ENCODE data around the gene CIDEB. TPM values are rescaled to one million over a fixed set of nuclear protein-coding genes. Genes with fewer than 3 reads are reported as not detected.

The CIDEB gene
- total and polyA plus RNA-seq, 2 of the 13 experiments (the other 11 are each of a cell fraction or from before 2014, with no cell fraction given): 35.8 to 110 TPM

- TF ChIP-seq ARHGAP35 (CRISPR knock-in tag; IDR thresholded peaks at IDR 0.05; ENCODE audit: borderline replicate concordance): 0 out of 2 replicates have a peak, but pooled peaks have one; percentile 23
- TF ChIP-seq GMEB1 (CRISPR knock-in tag; IDR thresholded peaks at IDR 0.05; ENCODE audit: borderline replicate concordance): no peak
- TF ChIP-seq MXD4 (CRISPR knock-in tag; IDR thresholded peaks at IDR 0.05): 0 out of 2 replicates have a peak, but pooled peaks have one; percentile 5
- TF ChIP-seq PRMT3 (CRISPR knock-in tag; IDR thresholded peaks at IDR 0.05; ENCODE audit: borderline replicate concordance, low read depth): no peak
- no peak for TF ChIP-seq E2F2 (CRISPR knock-in tag; IDR thresholded peaks at IDR 0.05; ENCODE audit: borderline replicate concordance)
- 0 out of 2 replicates have a peak, but pooled peaks have one; percentile 43 for TF ChIP-seq SOX5 (CRISPR knock-in tag; IDR thresholded peaks at IDR 0.05; ENCODE audit: borderline replicate concordance)
- 0 out of 2 replicates have a peak, but pooled peaks have one; percentile 71 for TF ChIP-seq ZNF234 (CRISPR knock-in tag; conservative IDR thresholded peaks at IDR 0.05)
- TF ChIP-seq HDAC1 (CRISPR knock-in tag; IDR thresholded peaks at IDR 0.05): peak; percentile 71
- peak; percentile 77 for TF ChIP-seq ZNF619 (CRISPR knock-in tag; IDR thresholded peaks at IDR 0.05)
- TF ChIP-seq FOXK1 (CRISPR knock-in tag; IDR thresholded peaks at IDR 0.05; ENCODE audit: borderline replicate concordance, low read depth): no peak
- TF ChIP-seq ZSCAN21 (CRISPR knock-in tag; IDR thresholded peaks at IDR 0.05; ENCODE audit: borderline replicate concordance): no peak; the same call in 1 of the 2 replicates
- TF ChIP-seq KMT2A (CRISPR knock-in tag; IDR thresholded peaks at IDR 0.05): no peak
- TF ChIP-seq ZNF567 (CRISPR knock-in tag; IDR thresholded peaks at IDR 0.05; ENCODE audit: borderline replicate concordance): no peak
- TF ChIP-seq ZNF572 (CRISPR knock-in tag; IDR thresholded peaks at IDR 0.05): peak; percentile 85
- TF ChIP-seq, protein P1, sequence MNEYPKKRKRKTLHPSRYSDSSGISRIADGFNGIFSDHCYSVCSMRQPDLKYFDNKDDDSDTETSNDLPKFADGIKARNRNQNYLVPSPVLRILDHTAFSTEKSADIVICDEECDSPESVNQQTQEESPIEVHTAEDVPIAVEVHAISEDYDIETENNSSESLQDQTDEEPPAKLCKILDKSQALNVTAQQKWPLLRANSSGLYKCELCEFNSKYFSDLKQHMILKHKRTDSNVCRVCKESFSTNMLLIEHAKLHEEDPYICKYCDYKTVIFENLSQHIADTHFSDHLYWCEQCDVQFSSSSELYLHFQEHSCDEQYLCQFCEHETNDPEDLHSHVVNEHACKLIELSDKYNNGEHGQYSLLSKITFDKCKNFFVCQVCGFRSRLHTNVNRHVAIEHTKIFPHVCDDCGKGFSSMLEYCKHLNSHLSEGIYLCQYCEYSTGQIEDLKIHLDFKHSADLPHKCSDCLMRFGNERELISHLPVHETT (CRISPR knock-in tag; conservative IDR thresholded peaks at IDR 0.05): no peak
- peak; percentile 73; the same call in 1 of the 2 replicates for TF ChIP-seq HNF1B (CRISPR knock-in tag; IDR thresholded peaks at IDR 0.05)
- 0 out of 2 replicates have a peak, but pooled peaks have one; percentile 28 for TF ChIP-seq ATF2 (CRISPR knock-in tag; IDR thresholded peaks at IDR 0.05)
Measured at GRCh38 chr14:24255931-24256711, 51.7 kb downstream of the CIDEB start (continued).

All from HepG2 (cell line).